GM12891 (cell line): ENCODE data around the gene MRPL55.
A peak's percentile ranks its signal among the peaks of the same experiment; 100 is the strongest.

Source experiments
- DNase-seq: peaks from one replicate; pipeline ENCODE4 v3.0.0; 2011; ENCODE audit warnings: low spot score; ENCODE audit not compliant: insufficient read length
- FAIRE-seq: peaks from 2 replicates; lab custom pipeline; 2011; peaks lifted over from hg19 to GRCh38; lab: Jason Lieb, UNC
- PAX5 ChIP-seq: IDR thresholded peaks from 2 replicates; pipeline ENCODE4 v1.6.1; 2011; ENCODE audit warnings: low read length, moderate library complexity, mild to moderate bottlenecking; ENCODE audit not compliant: insufficient read depth, severe bottlenecking
- POLR2A ChIP-seq: IDR thresholded peaks from 2 replicates; pipeline ENCODE4 v1.6.1; 2011; ENCODE audit warnings: low read depth, low read length, control low read depth
- POLR2AphosphoS5 ChIP-seq: IDR thresholded peaks from 2 replicates; pipeline ENCODE4 v1.6.1; 2011; ENCODE audit warnings: low read depth, low read length, control low read depth
- POU2F2 ChIP-seq: IDR thresholded peaks from 2 replicates; pipeline ENCODE4 v1.6.1; 2011; ENCODE audit warnings: low read depth, mild to moderate bottlenecking, control low read depth, low read length, moderate library complexity
- SPI1 ChIP-seq: IDR thresholded peaks from 2 replicates; pipeline ENCODE4 v1.6.1; 2011; ENCODE audit warnings: low read depth, low read length, control low read depth
- TAF1 ChIP-seq: IDR thresholded peaks from 2 replicates; pipeline ENCODE4 v1.6.1; 2011; ENCODE audit warnings: low read depth, low read length, control low read depth

The MRPL55 gene

GRCh38 chr1:228152918-228153258, 43.8 kb upstream of the MRPL55 start:
- TF ChIP-seq PAX5 (no peak), POLR2AphosphoS5 (no peak), TAF1 (no peak), SPI1 (no peak), POLR2A (no peak), POU2F2 (no peak)
- DNase-seq (peak; percentile 12), FAIRE-seq (no peak)

- DNase-seq (peak; percentile 3), FAIRE-seq (no peak)
- TF ChIP-seq POLR2A (no peak), PAX5 (no peak), TAF1 (no peak), SPI1 (no peak), POU2F2 (no peak), POLR2AphosphoS5 (no peak)
Measured at GRCh38 chr1:228152097-228152917, 43.2 kb upstream of the MRPL55 start.

DNA sequence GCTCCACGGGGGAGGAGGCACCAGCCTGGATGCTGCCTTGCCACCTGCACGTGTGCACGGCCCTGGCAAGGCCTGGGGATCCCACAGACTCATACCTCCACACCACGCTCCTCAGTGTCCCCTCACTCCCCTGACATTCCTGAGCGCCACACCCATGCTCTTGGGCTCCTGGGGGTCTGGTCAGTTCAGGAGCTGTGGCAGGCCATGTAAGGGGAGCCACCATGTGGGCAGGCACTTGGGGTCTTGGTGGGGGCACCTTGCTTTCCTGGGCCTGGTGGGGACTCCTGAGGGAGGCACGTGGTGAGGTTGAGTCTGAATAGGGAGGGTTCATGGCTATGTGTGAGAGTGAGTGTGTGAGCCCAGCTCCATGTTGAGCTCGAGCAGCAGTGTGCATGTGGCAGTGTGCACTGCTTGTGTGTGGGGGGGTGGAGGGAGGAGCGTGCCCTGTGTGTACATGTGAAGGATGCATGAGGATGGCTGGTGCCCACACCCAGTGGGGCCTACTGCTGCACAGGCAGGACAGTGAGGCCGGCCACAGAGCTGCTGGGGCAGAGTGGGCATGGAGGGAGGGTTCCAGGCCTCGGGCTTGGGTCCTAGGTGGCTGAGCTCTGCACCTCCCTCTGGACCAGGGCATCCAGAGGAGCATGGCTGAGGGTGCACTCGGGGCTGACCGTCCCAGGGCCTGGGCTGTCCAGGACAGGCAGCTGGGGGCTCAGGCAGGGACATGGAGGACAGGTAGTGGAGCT, 42.3 kb upstream of the MRPL55 start:
- DNase-seq (peak; percentile 5), FAIRE-seq (no peak)
- TF ChIP-seq POLR2A: no peak
- TF ChIP-seq POU2F2: 0 out of 2 replicates have a peak, but pooled peaks have one; percentile 8

DNA sequence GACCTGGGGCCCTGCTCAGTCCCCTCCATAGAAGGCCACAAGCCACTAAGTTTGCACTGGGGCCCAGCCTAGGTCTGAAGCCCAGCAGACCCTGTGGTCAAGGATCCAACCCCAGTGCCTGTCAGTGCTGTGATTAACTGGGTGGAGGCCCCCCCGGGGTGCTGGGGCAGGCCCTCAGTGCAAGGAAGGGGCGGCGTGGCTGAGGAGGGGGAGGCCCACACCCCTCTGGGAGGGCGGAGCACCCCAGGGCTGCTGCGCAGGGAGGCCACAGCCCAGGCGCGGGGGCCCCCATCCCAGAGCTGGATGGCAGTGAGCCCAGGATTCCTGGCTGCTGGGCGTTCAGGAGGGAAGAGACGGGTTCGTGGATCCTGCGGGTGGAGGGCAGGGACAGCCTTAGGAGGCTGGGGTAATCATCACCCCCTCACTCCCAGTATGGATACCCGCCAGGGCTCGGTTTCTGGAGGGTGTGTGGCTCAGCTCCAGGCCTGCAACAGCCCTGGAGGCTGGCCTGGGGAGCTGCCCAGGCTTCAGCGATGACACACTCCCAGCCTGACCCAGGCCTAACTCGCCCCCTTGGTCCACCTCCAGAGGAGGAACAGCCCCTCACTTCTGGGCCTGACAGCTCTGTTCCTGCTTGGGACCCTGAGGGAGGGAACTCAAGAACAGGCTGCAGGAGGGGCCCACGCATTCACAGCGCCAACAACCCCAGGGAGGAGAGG, 41.5 kb upstream of the MRPL55 start:
- DNase-seq: peak; percentile 25
- no peak for FAIRE-seq

GRCh38 chr1:228150120-228150460, 41.0 kb upstream of the MRPL55 start:
- DNase-seq (no peak), FAIRE-seq (no peak)
- TF ChIP-seq POLR2A (no peak), TAF1 (no peak), POLR2AphosphoS5 (no peak), SPI1 (no peak), PAX5 (no peak), POU2F2 (no peak)

More for the DNA sequence above, 41.5 kb upstream of the MRPL55 start:
- TF ChIP-seq POLR2A: no peak
- TF ChIP-seq POLR2AphosphoS5: no peak; the same call in 1 of the 2 replicates
- TF ChIP-seq TAF1: no peak
- no peak for TF ChIP-seq PAX5
- TF ChIP-seq SPI1: no peak

- no peak for FAIRE-seq
- no peak for DNase-seq
- TF ChIP-seq POLR2A (no peak), POLR2AphosphoS5 (no peak), POU2F2 (no peak), TAF1 (no peak), SPI1 (no peak), PAX5 (no peak)
Measured at GRCh38 chr1:228149406-228150119, 40.5 kb upstream of the MRPL55 start, which contains the start of gene GJC2. TSS of gene GJC2 (plus strand) at chr1:228149930. CDS start at chr1:228157759, 7,829 bp downstream.

DNA sequence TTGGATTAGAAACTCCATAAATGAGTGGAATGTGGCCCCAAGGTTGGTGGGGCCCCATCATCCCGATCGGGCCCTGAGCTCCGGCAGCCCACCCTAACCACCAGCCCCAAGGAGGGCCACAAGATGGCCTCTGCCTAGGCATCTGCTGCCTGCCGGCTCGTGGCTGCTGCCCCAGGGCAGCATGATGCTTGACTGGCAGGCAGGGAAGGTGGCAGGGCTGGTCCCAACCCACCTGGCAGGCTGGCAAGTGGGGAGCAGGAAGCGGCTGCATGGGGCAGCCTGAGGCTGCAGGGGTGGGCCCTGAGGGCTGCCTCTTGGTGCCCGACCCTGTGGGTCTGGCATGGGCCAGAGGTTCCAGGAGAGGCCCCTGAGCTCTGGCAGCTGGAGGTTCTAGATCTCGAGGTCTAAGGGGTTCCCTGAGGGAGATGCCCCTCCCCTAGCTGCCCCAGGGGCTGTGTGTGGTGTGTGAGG, 39.9 kb upstream of the MRPL55 start:
- no peak for TF ChIP-seq POU2F2
- no peak for TF ChIP-seq TAF1
- TF ChIP-seq POLR2A: no peak
- no peak for TF ChIP-seq PAX5
- no peak for TF ChIP-seq POLR2AphosphoS5
- no peak for TF ChIP-seq SPI1
- FAIRE-seq: no peak
- DNase-seq: no peak

GRCh38 chr1:228148196-228148861, 39.2 kb upstream of the MRPL55 start:
- FAIRE-seq (no peak), DNase-seq (no peak)
- TF ChIP-seq TAF1 (no peak), SPI1 (no peak), POLR2AphosphoS5 (no peak), POU2F2 (no peak), PAX5 (no peak), POLR2A (no peak)
